HepG2 (cell line): Measurements from ENCODE around the gene ZNF385B. TPM values are rescaled to one million over a fixed set of nuclear protein-coding genes. Genes with fewer than 3 reads are reported as not detected.

Source experiments
- ATAC-seq: fragments of 200-7000 bp; cut with Tn5 transposase; 3 replicates; pipeline ENCODE4 v1.9.1; 2020; ENCODE audit warnings: mild to moderate bottlenecking, moderate library complexity
- BruUV-seq: library from RNA; stranded (reverse); fragments of 400-500 nt; replicated peaks from 2 replicates; lab custom pipeline; 2021; lab: Mats Ljungman, UMichigan
- CTCF ChIA-PET: fragments of 300-600 bp; formaldehyde crosslinking; extraction: SDS; loops from one replicate; lab custom pipeline; 2021; ENCODE audit warnings: low total read pairs, inconsistent platforms, low intra/inter-chr PET ratio; lab: Yijun Ruan, JAX
- POLR2A ChIA-PET: fragments of 350-600 bp; sonication (Branson Sonifier 250); formaldehyde crosslinking; loops from one replicate; lab custom pipeline; 2020; ENCODE audit warnings: antibody characterized with exemption, inconsistent platforms; lab: Yijun Ruan, JAX
- DNase-seq: peaks from one replicate; pipeline ENCODE4 v3.0.0-alpha.2; 2015; ENCODE audit warnings: low spot score
- FAIRE-seq: peaks from 3 replicates; lab custom pipeline; 2011; peaks lifted over from hg19 to GRCh38; lab: Jason Lieb, UNC
- H2AFZ ChIP-seq: one replicate; pipeline ENCODE4 v1.6.1; 2011; ENCODE audit warnings: low read length, inconsistent platforms
- H3K27ac ChIP-seq: fragments of 300-600 bp; 3 replicates; pipeline ENCODE4 v1.8.0; 2011; ENCODE audit warnings: mixed run types, mild to moderate bottlenecking, mixed read lengths, low read length, inconsistent platforms; ENCODE audit not compliant: insufficient read depth; ENCODE audit errors: extremely low read length
- H3K27me3 ChIP-seq, 2 experiments: fragments of 200-600 bp in 1 of 2; 2 replicates in 1 of 2; 3 replicates in 1 of 2; pipeline versions ENCODE4 v1.6.0 to v1.8.0; 2011; ENCODE audit warnings: low read length in 2 of 2, mild to moderate bottlenecking in 2 of 2, moderate library complexity in 2 of 2, inconsistent platforms in 1 of 2; ENCODE audit not compliant: insufficient read depth in 2 of 2, control insufficient read depth in 1 of 2
- H3K36me3 ChIP-seq, 2 experiments: fragments of 200-600 bp in 1 of 2; replicated peaks in 1 of 2; 2 replicates in 1 of 2; 3 replicates in 1 of 2; pipeline versions ENCODE4 v1.5.1 to v1.8.0; 2011; ENCODE audit warnings: low read length in 2 of 2, inconsistent platforms in 1 of 2; ENCODE audit not compliant: insufficient read depth in 2 of 2, control insufficient read depth in 1 of 2
- H3K4me1 ChIP-seq: 2 replicates; pipeline ENCODE4 v1.5.1; 2012; ENCODE audit warnings: low read length, inconsistent platforms; ENCODE audit not compliant: insufficient read depth
- H3K4me2 ChIP-seq: 2 replicates; pipeline ENCODE4 v1.6.0; 2011; ENCODE audit warnings: low read depth, low read length, inconsistent platforms
- H3K4me3 ChIP-seq, 3 experiments: fragments of 200-600 bp in 1 of 3; sonication (generic), shearing (Covaris generic) in 1 of 3; replicated peaks in 1 of 3; 2 replicates each; pipeline ENCODE4 v1.5.1; 2011 to 2016; ENCODE audit warnings: low read length in 3 of 3, inconsistent platforms in 2 of 3, low read depth in 2 of 3, mild to moderate bottlenecking in 2 of 3, control low read depth in 1 of 3, mixed read lengths in 1 of 3; ENCODE audit not compliant: insufficient read depth in 1 of 3
- H3K79me2 ChIP-seq: one replicate; pipeline ENCODE4 v1.6.1; 2011; ENCODE audit warnings: low read length, inconsistent platforms; ENCODE audit not compliant: insufficient read depth
- H3K9ac ChIP-seq: 2 replicates; pipeline ENCODE4 v1.6.0; 2011; ENCODE audit warnings: mild to moderate bottlenecking, low read depth, low read length, inconsistent platforms; ENCODE audit not compliant: insufficient read depth
- H3K9me3 ChIP-seq: 2 replicates; pipeline ENCODE4 v1.5.1; 2012; ENCODE audit warnings: mild to moderate bottlenecking, low read length
- H4K20me1 ChIP-seq: 2 replicates; pipeline ENCODE4 v1.6.0; 2011; ENCODE audit warnings: inconsistent platforms, mild to moderate bottlenecking, low read length, moderate library complexity; ENCODE audit not compliant: insufficient read depth
- ARID2 ChIP-seq: sonication (generic); formaldehyde crosslinking; IDR thresholded peaks from 2 replicates; pipeline ENCODE4 v1.8.1; 2022; ENCODE audit warnings: mild to moderate bottlenecking, missing genetic modification reagents, borderline replicate concordance
- KLF6 ChIP-seq: IDR thresholded peaks from 2 replicates; pipeline ENCODE4 v1.8.0; 2016; ENCODE audit warnings: missing biosample characterization, missing genetic modification reagents
- RXRB ChIP-seq: IDR thresholded peaks from 2 replicates; pipeline ENCODE4 v1.6.1; 2016; ENCODE audit warnings: borderline replicate concordance, missing genetic modification reagents, missing compliant biosample characterization
- SIX4 ChIP-seq: sonication (generic); formaldehyde crosslinking; IDR thresholded peaks from 2 replicates; pipeline ENCODE4 v1.4.0; 2020; ENCODE audit warnings: missing genetic modification reagents
- TCF7 ChIP-seq: sonication (generic); IDR thresholded peaks from 2 replicates; pipeline ENCODE4 v1.6.1; 2016; ENCODE audit warnings: antibody characterized with exemption, low read depth
- ZBTB7B ChIP-seq: sonication (generic); formaldehyde crosslinking; IDR thresholded peaks from 2 replicates; pipeline ENCODE4 v1.4.0; 2020; ENCODE audit warnings: missing genetic modification reagents
- ZNF333 ChIP-seq: sonication (generic); formaldehyde crosslinking; IDR thresholded peaks from 2 replicates; pipeline ENCODE4 v1.4.0; 2020; ENCODE audit warnings: mild to moderate bottlenecking, missing genetic modification reagents, borderline replicate concordance
- ZNF878 ChIP-seq: sonication (generic); formaldehyde crosslinking; IDR thresholded peaks from 2 replicates; pipeline ENCODE4 v1.8.1; 2023; ENCODE audit warnings: mild to moderate bottlenecking, missing genetic modification reagents, moderate library complexity
- WGBS: methylation state at CpG from one replicate; pipeline ENCODE4 v1.1.6; 2017; ENCODE audit warnings: low lambda C conversion rate; 5-methylcytosine and 5-hydroxymethylcytosine counted together
- in situ Hi-C: cut with HindIII; loops from 2 replicates; pipeline ENCODE4 v1.10.0; 2017; ENCODE audit warnings: low pct_unique_long_range_greater_than_20kb; ENCODE audit not compliant: extremely low pct_ligation_motif_present
- intact Hi-C: fragments of 100-400 bp; cut with micrococcal nuclease; formaldehyde crosslinking; loops from one replicate; pipeline ENCODE4 v1.10.0; 2022; ENCODE audit not compliant: unreplicated experiment
- polyA plus RNA-seq, 8 experiments: library from polyadenylated mRNA; depleted of rRNA in 3 of 8; stranded (reverse) in 7 of 8; unstranded in 1 of 8; fragments of >200 nt; fragmentation: Illumina TruSeq in 4 of 8; extraction: Trizol in 4 of 8; gene quantifications; 2 replicates each; pipeline versions ENCODE4 v1.2.1 to v1.2.3, GENCODE V29; 2011 to 2016; ENCODE audit warnings: low read depth in 4 of 8, missing spikeins in 1 of 8, mixed read lengths in 1 of 8; ENCODE audit not compliant: insufficient read depth in 1 of 8
- total RNA-seq, 5 experiments: library from RNA; depleted of rRNA; stranded (reverse); fragments of >200 nt; fragmentation: Illumina TruSeq; extraction: Trizol; gene quantifications; 2 replicates each; pipeline ENCODE4 v1.2.3, GENCODE V29; 2016; ENCODE audit warnings: low read depth in 1 of 5
- TF ChIP-seq, protein P1 (sequence below): sonication (generic); formaldehyde crosslinking; IDR thresholded peaks from 2 replicates; pipeline ENCODE4 v1.9.0; 2021; ENCODE audit warnings: missing genetic modification reagents, mild to moderate bottlenecking, borderline replicate concordance
- TF ChIP-seq, protein P2 (sequence below): sonication (generic); formaldehyde crosslinking; IDR thresholded peaks from 2 replicates; pipeline ENCODE4 v1.5.1; 2020; ENCODE audit warnings: missing genetic modification reagents, mild to moderate bottlenecking, borderline replicate concordance
- TF ChIP-seq, protein P3 (sequence below): sonication (generic); formaldehyde crosslinking; IDR thresholded peaks from 2 replicates; pipeline ENCODE4 v1.4.0; 2020; ENCODE audit warnings: missing genetic modification reagents
- TF ChIP-seq, protein P4 (sequence below): sonication (generic); formaldehyde crosslinking; conservative IDR thresholded peaks from 2 replicates; pipeline ENCODE4 v1.4.0; 2020; ENCODE audit warnings: missing genetic modification reagents

The ZNF385B gene
- total and polyA plus RNA-seq, 2 of the 13 experiments (the other 11 are each of a cell fraction or from before 2014, with no cell fraction given), result 3.3 to 6.7 TPM

DNA sequence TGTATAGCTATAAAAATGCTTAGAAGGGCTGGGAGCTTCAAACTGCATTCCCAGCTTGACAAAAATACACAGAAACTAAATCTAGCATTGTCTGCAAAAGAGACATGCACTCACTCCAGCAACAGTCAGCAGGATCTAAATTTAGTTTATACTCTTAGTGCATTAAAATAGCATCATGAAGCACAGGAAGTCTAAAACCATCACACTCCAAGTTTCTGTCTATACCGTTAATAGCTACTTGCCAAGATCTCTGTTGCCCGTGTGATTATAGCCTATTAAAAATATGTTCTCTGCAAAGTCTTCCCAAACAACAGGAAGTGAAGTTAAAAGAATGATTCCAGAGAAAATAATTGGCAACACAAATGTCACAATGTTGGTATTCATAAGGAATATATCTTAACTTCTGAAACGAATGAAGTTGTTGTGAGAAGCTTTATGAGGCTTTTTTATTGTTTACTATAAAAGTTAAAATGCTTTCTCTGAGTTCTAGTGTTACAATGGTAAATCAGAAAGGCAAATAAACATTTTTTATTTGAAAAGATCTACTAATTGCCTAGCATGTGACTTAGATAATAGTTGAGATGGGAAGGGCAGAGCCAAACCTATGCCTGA is 184.2 kb downstream of the ZNF385B start:
- Histone ChIP-seq H3K27me3 (no peaks in the 10 kb centered on the region), H3K4me2 (no peak overlapping the region), H3K9ac (no peak overlapping the region), H2AFZ (no peak overlapping the region), H3K9me3 (no peaks in the 10 kb centered on the region), H3K79me2 (no peaks in the 10 kb centered on the region), H3K4me3 (no peak overlapping the region), H3K36me3 (no peaks in the 10 kb centered on the region), H4K20me1 (no peaks in the 10 kb centered on the region), H3K4me1 (no peaks in the 10 kb centered on the region), H3K27ac (no peak overlapping the region)
- no peak for ATAC-seq
- WGBS, result 5% methylated on average over 3 of the region's 3 CpGs
- no TSS peak for BruUV-seq
- no peak for TF ChIP-seq ZNF878 (CRISPR knock-in tag)
- no peak for TF ChIP-seq KLF6 (CRISPR knock-in tag)
- no peak for TF ChIP-seq ARID2 (CRISPR knock-in tag)
- no peak for TF ChIP-seq SIX4 (CRISPR knock-in tag)
- TF ChIP-seq ZNF333 (CRISPR knock-in tag), result no peak
- TF ChIP-seq, protein P1, sequence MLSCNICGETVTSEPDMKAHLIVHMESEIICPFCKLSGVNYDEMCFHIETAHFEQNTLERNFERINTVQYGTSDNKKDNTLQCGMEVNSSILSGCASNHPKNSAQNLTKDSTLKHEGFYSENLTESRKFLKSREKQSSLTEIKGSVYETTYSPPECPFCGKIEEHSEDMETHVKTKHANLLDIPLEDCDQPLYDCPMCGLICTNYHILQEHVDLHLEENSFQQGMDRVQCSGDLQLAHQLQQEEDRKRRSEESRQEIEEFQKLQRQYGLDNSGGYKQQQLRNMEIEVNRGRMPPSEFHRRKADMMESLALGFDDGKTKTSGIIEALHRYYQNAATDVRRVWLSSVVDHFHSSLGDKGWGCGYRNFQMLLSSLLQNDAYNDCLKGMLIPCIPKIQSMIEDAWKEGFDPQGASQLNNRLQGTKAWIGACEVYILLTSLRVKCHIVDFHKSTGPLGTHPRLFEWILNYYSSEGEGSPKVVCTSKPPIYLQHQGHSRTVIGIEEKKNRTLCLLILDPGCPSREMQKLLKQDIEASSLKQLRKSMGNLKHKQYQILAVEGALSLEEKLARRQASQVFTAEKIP, result no peak
- TF ChIP-seq ZBTB7B, result no peak
- TF ChIP-seq, protein P2, sequence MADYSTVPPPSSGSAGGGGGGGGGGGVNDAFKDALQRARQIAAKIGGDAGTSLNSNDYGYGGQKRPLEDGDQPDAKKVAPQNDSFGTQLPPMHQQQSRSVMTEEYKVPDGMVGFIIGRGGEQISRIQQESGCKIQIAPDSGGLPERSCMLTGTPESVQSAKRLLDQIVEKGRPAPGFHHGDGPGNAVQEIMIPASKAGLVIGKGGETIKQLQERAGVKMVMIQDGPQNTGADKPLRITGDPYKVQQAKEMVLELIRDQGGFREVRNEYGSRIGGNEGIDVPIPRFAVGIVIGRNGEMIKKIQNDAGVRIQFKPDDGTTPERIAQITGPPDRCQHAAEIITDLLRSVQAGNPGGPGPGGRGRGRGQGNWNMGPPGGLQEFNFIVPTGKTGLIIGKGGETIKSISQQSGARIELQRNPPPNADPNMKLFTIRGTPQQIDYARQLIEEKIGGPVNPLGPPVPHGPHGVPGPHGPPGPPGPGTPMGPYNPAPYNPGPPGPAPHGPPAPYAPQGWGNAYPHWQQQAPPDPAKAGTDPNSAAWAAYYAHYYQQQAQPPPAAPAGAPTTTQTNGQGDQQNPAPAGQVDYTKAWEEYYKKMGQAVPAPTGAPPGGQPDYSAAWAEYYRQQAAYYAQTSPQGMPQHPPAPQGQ (CRISPR knock-in tag), result no peak
- no peak for TF ChIP-seq TCF7
- TF ChIP-seq, protein P3, sequence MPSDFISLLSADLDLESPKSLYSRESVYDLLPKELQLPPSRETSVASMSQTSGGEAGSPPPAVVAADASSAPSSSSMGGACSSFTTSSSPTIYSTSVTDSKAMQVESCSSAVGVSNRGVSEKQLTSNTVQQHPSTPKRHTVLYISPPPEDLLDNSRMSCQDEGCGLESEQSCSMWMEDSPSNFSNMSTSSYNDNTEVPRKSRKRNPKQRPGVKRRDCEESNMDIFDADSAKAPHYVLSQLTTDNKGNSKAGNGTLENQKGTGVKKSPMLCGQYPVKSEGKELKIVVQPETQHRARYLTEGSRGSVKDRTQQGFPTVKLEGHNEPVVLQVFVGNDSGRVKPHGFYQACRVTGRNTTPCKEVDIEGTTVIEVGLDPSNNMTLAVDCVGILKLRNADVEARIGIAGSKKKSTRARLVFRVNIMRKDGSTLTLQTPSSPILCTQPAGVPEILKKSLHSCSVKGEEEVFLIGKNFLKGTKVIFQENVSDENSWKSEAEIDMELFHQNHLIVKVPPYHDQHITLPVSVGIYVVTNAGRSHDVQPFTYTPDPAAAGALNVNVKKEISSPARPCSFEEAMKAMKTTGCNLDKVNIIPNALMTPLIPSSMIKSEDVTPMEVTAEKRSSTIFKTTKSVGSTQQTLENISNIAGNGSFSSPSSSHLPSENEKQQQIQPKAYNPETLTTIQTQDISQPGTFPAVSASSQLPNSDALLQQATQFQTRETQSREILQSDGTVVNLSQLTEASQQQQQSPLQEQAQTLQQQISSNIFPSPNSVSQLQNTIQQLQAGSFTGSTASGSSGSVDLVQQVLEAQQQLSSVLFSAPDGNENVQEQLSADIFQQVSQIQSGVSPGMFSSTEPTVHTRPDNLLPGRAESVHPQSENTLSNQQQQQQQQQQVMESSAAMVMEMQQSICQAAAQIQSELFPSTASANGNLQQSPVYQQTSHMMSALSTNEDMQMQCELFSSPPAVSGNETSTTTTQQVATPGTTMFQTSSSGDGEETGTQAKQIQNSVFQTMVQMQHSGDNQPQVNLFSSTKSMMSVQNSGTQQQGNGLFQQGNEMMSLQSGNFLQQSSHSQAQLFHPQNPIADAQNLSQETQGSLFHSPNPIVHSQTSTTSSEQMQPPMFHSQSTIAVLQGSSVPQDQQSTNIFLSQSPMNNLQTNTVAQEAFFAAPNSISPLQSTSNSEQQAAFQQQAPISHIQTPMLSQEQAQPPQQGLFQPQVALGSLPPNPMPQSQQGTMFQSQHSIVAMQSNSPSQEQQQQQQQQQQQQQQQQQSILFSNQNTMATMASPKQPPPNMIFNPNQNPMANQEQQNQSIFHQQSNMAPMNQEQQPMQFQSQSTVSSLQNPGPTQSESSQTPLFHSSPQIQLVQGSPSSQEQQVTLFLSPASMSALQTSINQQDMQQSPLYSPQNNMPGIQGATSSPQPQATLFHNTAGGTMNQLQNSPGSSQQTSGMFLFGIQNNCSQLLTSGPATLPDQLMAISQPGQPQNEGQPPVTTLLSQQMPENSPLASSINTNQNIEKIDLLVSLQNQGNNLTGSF (CRISPR knock-in tag), result no peak
- no peak for TF ChIP-seq RXRB (CRISPR knock-in tag)
- TF ChIP-seq, protein P4, sequence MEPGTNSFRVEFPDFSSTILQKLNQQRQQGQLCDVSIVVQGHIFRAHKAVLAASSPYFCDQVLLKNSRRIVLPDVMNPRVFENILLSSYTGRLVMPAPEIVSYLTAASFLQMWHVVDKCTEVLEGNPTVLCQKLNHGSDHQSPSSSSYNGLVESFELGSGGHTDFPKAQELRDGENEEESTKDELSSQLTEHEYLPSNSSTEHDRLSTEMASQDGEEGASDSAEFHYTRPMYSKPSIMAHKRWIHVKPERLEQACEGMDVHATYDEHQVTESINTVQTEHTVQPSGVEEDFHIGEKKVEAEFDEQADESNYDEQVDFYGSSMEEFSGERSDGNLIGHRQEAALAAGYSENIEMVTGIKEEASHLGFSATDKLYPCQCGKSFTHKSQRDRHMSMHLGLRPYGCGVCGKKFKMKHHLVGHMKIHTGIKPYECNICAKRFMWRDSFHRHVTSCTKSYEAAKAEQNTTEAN, result no peak
- intact Hi-C loops (no loop called here), in situ Hi-C loops (no loop called here)
- no peak for DNase-seq
- ChIA-PET CTCF (no interaction called here), POLR2A (no interaction called here)
- no peak for FAIRE-seq
